Activated CD4-positive, CD25-positive, alpha-beta regulatory T cell treated with anti-CD3 and anti-CD28 coated beads, Interleukin-2, amount 50 U/mL, for 72 hours (primary cell): ENCODE results near the gene WASL.
"Not testable (repeated sequence)": the region's sequence is repeated elsewhere in the genome, so short reads cannot be mapped to it uniquely, and the experiment has no call there.

Source experiments
- DNase-seq: peaks from one replicate; pipeline ENCODE4 v3.0.0; 2021

The WASL gene

GRCh38 chr7:123653162-123653561 lies 95.6 kb downstream of the WASL start:
- no peak for DNase-seq

GRCh38 chr7:123652406-123652805 lies 96.4 kb downstream of the WASL start:
- DNase-seq, result no peak

- DNase-seq, result no peak
These were observed 98.2 kb downstream of the WASL start for GRCh38 chr7:123650595-123650994.

- no peak for DNase-seq
These were observed 98.8 kb downstream of the WASL start for GRCh38 chr7:123649964-123650363.

- no peak for DNase-seq
These were observed 101.6 kb downstream of the WASL start for GRCh38 chr7:123647106-123647730.

- DNase-seq, result no peak
These were observed 103.3 kb downstream of the WASL start for GRCh38 chr7:123645516-123645915.

- DNase-seq, result no peak
These were observed 105.0 kb downstream of the WASL start for GRCh38 chr7:123643495-123644441.

GRCh38 chr7:123641901-123642300 lies 106.9 kb downstream of the WASL start:
- DNase-seq, result no peak

- DNase-seq, result no peak
These were observed 108.2 kb downstream of the WASL start for GRCh38 chr7:123640583-123640982.

GRCh38 chr7:123639631-123640030 lies 109.2 kb downstream of the WASL start:
- DNase-seq, result no peak

GRCh38 chr7:123637878-123638277 lies 110.9 kb downstream of the WASL start:
- no peak for DNase-seq

- DNase-seq, result no peak
These were observed 111.6 kb downstream of the WASL start for GRCh38 chr7:123637203-123637602.

- DNase-seq, result no peak
These were observed 113.0 kb downstream of the WASL start for GRCh38 chr7:123635551-123636359.

- DNase-seq, result not testable (repeated sequence)
These were observed 114.7 kb downstream of the WASL start for GRCh38 chr7:123634011-123634573.

- DNase-seq, result no peak
These were observed 115.2 kb downstream of the WASL start for GRCh38 chr7:123633553-123633952.

GRCh38 chr7:123632808-123633207 lies 116.0 kb downstream of the WASL start:
- DNase-seq, result no peak
